Measurements from ENCODE around the gene CTPS2. TPM values are rescaled to one million over a fixed set of nuclear protein-coding genes. Genes with fewer than 3 reads are reported as not detected.
"Not testable (repeated sequence)": the region's sequence is repeated elsewhere in the genome, so short reads cannot be mapped to it uniquely, and the experiment has no call there.

The CTPS2 gene
- total RNA-seq, 5 donors from 2014 or later (not counting 1 experiment from before 2014, with no cell fraction given) = 5.2 to 6.7 (median 5.7) TPM

- no peaks in the 10 kb centered on the region for H3K36me3 ChIP-seq (ENCODE audit: control insufficient read depth in 2 of 2, extremely low read depth in 1 of 2, insufficient read depth in 1 of 2, low read length in 1 of 2)
- Mint-ChIP-seq H3K4me1 (peaks cover 0 to 7% (median 0%) of the 10 kb centered on the region in 3 donors), H3K27me3 (peaks cover 0 to 8% of the 10 kb centered on the region in 2 donors), H3K36me3 (no peaks in the 10 kb centered on the region), H3K4me3 (no peak overlapping the region), H3K27ac (no peak overlapping the region), H3K9me3 (peaks cover 3 to 5% (median 5%) of the 10 kb centered on the region in 3 donors)
- DNase-seq (no peak), ATAC-seq (replicated peaks in 1 of 4) (no peak)
- ChIA-PET POLR2A (no interaction called here), CTCF (interaction anchor here in 1 of 2 donors (0.6 kb wide), 1 partner anchor 15 kb away, joined by 3 read pairs; no protein-coding TSS in a partner anchor)
- H3K4me3 ChIP-seq (ENCODE audit: control insufficient read depth in 1 of 2, extremely low read depth in 1 of 2, low read length in 1 of 2) = no peak overlapping the region
- H3K27ac ChIP-seq (ENCODE audit: low read length) = no peak overlapping the region
- H3K4me1 ChIP-seq (ENCODE audit: control insufficient read depth in 1 of 2, extremely low read depth in 1 of 2, insufficient read depth in 2 of 2, low read length in 2 of 2) = no peaks in the 10 kb centered on the region
- no peaks in the 10 kb centered on the region for H3K27me3 ChIP-seq (replicated peaks in 1 of 2; ENCODE audit: control insufficient read depth in 2 of 2, extremely low read depth in 1 of 2, insufficient read depth in 2 of 2, low read length in 1 of 2)
- WGBS (ENCODE audit: insufficient coverage) = no CpG with 5 or more reads among the region's 2 CpGs
- no peaks in the 10 kb centered on the region for H3K9me3 ChIP-seq
Measured at GRCh38 chrX:16578218-16578617, 134.3 kb downstream of the CTPS2 start.

- H3K4me1 Mint-ChIP-seq = peaks cover 0 to 7% (median 0%) of the 10 kb centered on the region in 3 donors
- no peak overlapping the region for H3K27ac Mint-ChIP-seq
- peaks cover 3 to 5% (median 3%) of the 10 kb centered on the region in 3 donors for H3K9me3 Mint-ChIP-seq
- Histone ChIP-seq H3K4me1 (ENCODE audit: control insufficient read depth in 1 of 2, extremely low read depth in 1 of 2, insufficient read depth in 2 of 2, low read length in 2 of 2) (no peaks in the 10 kb centered on the region), H3K4me3 (ENCODE audit: control insufficient read depth in 1 of 2, extremely low read depth in 1 of 2, low read length in 1 of 2) (no peak overlapping the region), H3K27ac (ENCODE audit: low read length) (no peak overlapping the region), H3K9me3 (no peaks in the 10 kb centered on the region), H3K36me3 (ENCODE audit: control insufficient read depth in 2 of 2, extremely low read depth in 1 of 2, insufficient read depth in 1 of 2, low read length in 1 of 2) (no peaks in the 10 kb centered on the region), H3K27me3 (replicated peaks in 1 of 2; ENCODE audit: control insufficient read depth in 2 of 2, extremely low read depth in 1 of 2, insufficient read depth in 2 of 2, low read length in 1 of 2) (no peaks in the 10 kb centered on the region)
- ATAC-seq (replicated peaks in 1 of 4) (no peak), DNase-seq (no peak)
- ChIA-PET CTCF (interaction anchor here in 1 of 2 donors (0.6 kb wide), 1 partner anchor 14 kb away, joined by 3 read pairs; no protein-coding TSS in a partner anchor), POLR2A (no interaction called here)
- no peaks in the 10 kb centered on the region for H3K36me3 Mint-ChIP-seq
- no peak overlapping the region for H3K4me3 Mint-ChIP-seq
- peaks cover 0 to 8% of the 10 kb centered on the region in 2 donors for H3K27me3 Mint-ChIP-seq
- WGBS (ENCODE audit: insufficient coverage) = 83% methylated on average over 1 of the region's 2 CpGs
Measured at GRCh38 chrX:16577483-16578029, 134.9 kb downstream of the CTPS2 start.

GRCh38 chrX:16575388-16575787, 137.1 kb downstream of the CTPS2 start:
- not testable (repeated sequence) for H3K36me3 ChIP-seq (ENCODE audit: control insufficient read depth in 2 of 2, extremely low read depth in 1 of 2, insufficient read depth in 1 of 2, low read length in 1 of 2)

GRCh38 chrX:16573781-16574180, 138.7 kb downstream of the CTPS2 start:
- DNase-seq = no peak
- H3K27me3 ChIP-seq (replicated peaks in 1 of 2; ENCODE audit: control insufficient read depth in 2 of 2, extremely low read depth in 1 of 2, insufficient read depth in 2 of 2, low read length in 1 of 2) = no peaks in the 10 kb centered on the region
- H3K27ac ChIP-seq (ENCODE audit: low read length) = no peak overlapping the region
- CTCF ChIA-PET = no interaction called here
- H3K27ac Mint-ChIP-seq = no peak overlapping the region
- POLR2A ChIA-PET = interaction anchor here in 1 of 2 donors (0.7 kb wide), 1 partner anchor 89 kb away, joined by 3 read pairs; no protein-coding TSS in a partner anchor
- no peaks in the 10 kb centered on the region for H3K4me1 ChIP-seq (ENCODE audit: control insufficient read depth in 1 of 2, extremely low read depth in 1 of 2, insufficient read depth in 2 of 2, low read length in 2 of 2)
- no peak for ATAC-seq (replicated peaks in 1 of 4)
- no peaks in the 10 kb centered on the region for H3K36me3 Mint-ChIP-seq
- no peaks in the 10 kb centered on the region for H3K9me3 Mint-ChIP-seq
- no CpG with 5 or more reads among the region's 1 CpG for whole genome bisulfite sequencing (ENCODE audit: insufficient coverage)
- H3K9me3 ChIP-seq = no peaks in the 10 kb centered on the region
- H3K4me3 Mint-ChIP-seq = no peak overlapping the region
- H3K36me3 ChIP-seq (ENCODE audit: control insufficient read depth in 2 of 2, extremely low read depth in 1 of 2, insufficient read depth in 1 of 2, low read length in 1 of 2) = no peaks in the 10 kb centered on the region
- no peak overlapping the region for H3K4me3 ChIP-seq (ENCODE audit: control insufficient read depth in 1 of 2, extremely low read depth in 1 of 2, low read length in 1 of 2)
- peaks cover 0 to 7% (median 0%) of the 10 kb centered on the region in 3 donors for H3K4me1 Mint-ChIP-seq
- H3K27me3 Mint-ChIP-seq = peaks cover 0 to 5% of the 10 kb centered on the region in 2 donors

More at GRCh38 chrX:16575388-16575787, 137.1 kb downstream of the CTPS2 start:
- H3K4me3 Mint-ChIP-seq; H3K4me1 ChIP-seq (ENCODE audit: control insufficient read depth in 1 of 2, extremely low read depth in 1 of 2, insufficient read depth in 2 of 2, low read length in 2 of 2); H3K9me3 ChIP-seq; H3K36me3 Mint-ChIP-seq; POLR2A ChIA-PET; H3K27me3 ChIP-seq (replicated peaks in 1 of 2; ENCODE audit: control insufficient read depth in 2 of 2, extremely low read depth in 1 of 2, insufficient read depth in 2 of 2, low read length in 1 of 2); H3K4me1 Mint-ChIP-seq; H3K9me3 Mint-ChIP-seq; H3K27ac ChIP-seq (ENCODE audit: low read length); H3K27ac Mint-ChIP-seq; H3K4me3 ChIP-seq (ENCODE audit: control insufficient read depth in 1 of 2, extremely low read depth in 1 of 2, low read length in 1 of 2); CTCF ChIA-PET; DNase-seq; H3K27me3 Mint-ChIP-seq; ATAC-seq (replicated peaks in 1 of 4): not testable (repeated sequence)
- WGBS (ENCODE audit: insufficient coverage) = 100% methylated on average over 9 of the region's 35 CpGs

- no CpG with 5 or more reads among the region's 4 CpGs for WGBS (ENCODE audit: insufficient coverage)
- Histone ChIP-seq H3K4me1 (ENCODE audit: control insufficient read depth in 1 of 2, extremely low read depth in 1 of 2, insufficient read depth in 2 of 2, low read length in 2 of 2) (no peaks in the 10 kb centered on the region), H3K9me3 (no peaks in the 10 kb centered on the region), H3K27ac (ENCODE audit: low read length) (no peak overlapping the region), H3K27me3 (replicated peaks in 1 of 2; ENCODE audit: control insufficient read depth in 2 of 2, extremely low read depth in 1 of 2, insufficient read depth in 2 of 2, low read length in 1 of 2) (no peaks in the 10 kb centered on the region), H3K36me3 (ENCODE audit: control insufficient read depth in 2 of 2, extremely low read depth in 1 of 2, insufficient read depth in 1 of 2, low read length in 1 of 2) (no peaks in the 10 kb centered on the region), H3K4me3 (ENCODE audit: control insufficient read depth in 1 of 2, extremely low read depth in 1 of 2, low read length in 1 of 2) (no peak overlapping the region)
- peaks cover 0 to 5% of the 10 kb centered on the region in 2 donors for H3K27me3 Mint-ChIP-seq
- POLR2A ChIA-PET = no interaction called here
- DNase-seq (no peak), ATAC-seq (replicated peaks in 1 of 4) (no peak)
- no peaks in the 10 kb centered on the region for H3K36me3 Mint-ChIP-seq
- H3K9me3 Mint-ChIP-seq = no peaks in the 10 kb centered on the region
- CTCF ChIA-PET = no interaction called here
- H3K4me3 Mint-ChIP-seq = no peak overlapping the region
- H3K27ac Mint-ChIP-seq = no peak overlapping the region
- no peaks in the 10 kb centered on the region for H3K4me1 Mint-ChIP-seq
Measured at GRCh38 chrX:16567681-16568080, 144.8 kb downstream of the CTPS2 start.

GRCh38 chrX:16566571-16566970, 145.9 kb downstream of the CTPS2 start:
- Histone ChIP-seq H3K27ac (ENCODE audit: low read length) (no peak overlapping the region), H3K9me3 (no peaks in the 10 kb centered on the region), H3K36me3 (ENCODE audit: control insufficient read depth in 2 of 2, extremely low read depth in 1 of 2, insufficient read depth in 1 of 2, low read length in 1 of 2) (no peaks in the 10 kb centered on the region), H3K4me1 (ENCODE audit: control insufficient read depth in 1 of 2, extremely low read depth in 1 of 2, insufficient read depth in 2 of 2, low read length in 2 of 2) (no peaks in the 10 kb centered on the region), H3K4me3 (ENCODE audit: control insufficient read depth in 1 of 2, extremely low read depth in 1 of 2, low read length in 1 of 2) (no peak overlapping the region), H3K27me3 (replicated peaks in 1 of 2; ENCODE audit: control insufficient read depth in 2 of 2, extremely low read depth in 1 of 2, insufficient read depth in 2 of 2, low read length in 1 of 2) (no peaks in the 10 kb centered on the region)
- no CpG with 5 or more reads among the region's 3 CpGs for WGBS (ENCODE audit: insufficient coverage)
- H3K27me3 Mint-ChIP-seq = peaks cover 0 to 5% of the 10 kb centered on the region in 2 donors
- H3K36me3 Mint-ChIP-seq = no peaks in the 10 kb centered on the region
- H3K9me3 Mint-ChIP-seq = no peaks in the 10 kb centered on the region
- ChIA-PET CTCF (interaction anchor here in 1 of 2 donors (1.3 kb wide), 1 partner anchor 10 kb away, joined by 7 read pairs; no protein-coding TSS in a partner anchor), POLR2A (no interaction called here)
- no peak overlapping the region for H3K4me3 Mint-ChIP-seq
- ATAC-seq (replicated peaks in 1 of 4) (no peak), DNase-seq (no peak)
- H3K4me1 Mint-ChIP-seq = no peaks in the 10 kb centered on the region
- no peak overlapping the region for H3K27ac Mint-ChIP-seq

Measured in T-cell (primary cell).